ENCODE data around the gene CYSTM1. TPM values are rescaled to one million over a fixed set of nuclear protein-coding genes. Genes with fewer than 3 reads are reported as not detected.

CYSTM1 gene
- total RNA-seq, 2 experiments from 2014 or later = 7.2 to 7.4 TPM

DNA sequence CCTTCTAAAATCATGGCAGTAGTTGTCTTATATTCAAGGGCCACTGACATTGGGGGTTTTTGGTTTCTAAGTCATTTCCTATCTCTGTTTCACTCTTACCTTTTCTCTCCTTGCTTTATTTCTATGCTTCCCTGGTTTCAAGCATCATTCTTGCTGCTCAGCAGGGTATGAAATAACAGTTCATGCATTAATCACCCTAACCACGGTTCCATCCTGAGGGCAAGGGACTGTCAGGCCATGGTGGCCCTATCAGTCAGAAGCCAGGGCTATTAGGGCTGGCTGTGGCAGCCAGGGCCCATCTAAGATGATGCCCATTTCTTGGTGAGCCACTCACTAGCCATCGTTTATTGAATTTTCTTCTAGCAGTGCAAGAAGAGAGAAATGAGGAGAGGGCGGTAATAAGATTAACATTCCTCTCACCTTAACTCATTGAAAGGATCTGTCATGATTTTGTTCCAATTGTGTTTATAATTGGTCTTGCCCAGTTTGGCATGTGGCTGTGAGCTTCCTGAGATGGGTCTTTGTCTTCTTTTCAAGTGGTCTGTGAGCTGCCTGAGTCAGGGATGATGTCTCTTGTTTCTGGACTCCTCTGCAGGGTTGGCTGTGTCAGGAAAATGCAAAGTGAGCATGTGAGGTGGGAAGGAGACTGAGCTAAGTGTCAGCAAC, 45.2 kb downstream of the CYSTM1 start:
- no peaks in the 10 kb centered on the region for H3K27me3 ChIP-seq (ENCODE audit: control insufficient read depth in 1 of 2, insufficient read depth in 2 of 2, low read length in 2 of 2)
- H3K9me3 ChIP-seq (ENCODE audit: control insufficient read depth in 1 of 2, insufficient read depth in 1 of 2, low read length in 2 of 2) = no peaks in the 10 kb centered on the region
- H3K9me3 Mint-ChIP-seq = no peaks in the 10 kb centered on the region
- H3K27me3 Mint-ChIP-seq = no peaks in the 10 kb centered on the region
- H3K4me1 Mint-ChIP-seq (ENCODE audit: low read depth) = no peaks in the 10 kb centered on the region
- intact Hi-C loops (cut with DNase I, micrococcal nuclease) = no loop called here
- no peaks in the 10 kb centered on the region for H3K4me1 ChIP-seq (ENCODE audit: insufficient read depth, low read length)
- ATAC-seq (ENCODE audit: poor library complexity) (no peak), DNase-seq (no peak)
- ChIA-PET POLR2A (no interaction called here), CTCF (no interaction called here)
- no peak overlapping the region for H3K27ac Mint-ChIP-seq
- TF ChIP-seq, protein P1, sequence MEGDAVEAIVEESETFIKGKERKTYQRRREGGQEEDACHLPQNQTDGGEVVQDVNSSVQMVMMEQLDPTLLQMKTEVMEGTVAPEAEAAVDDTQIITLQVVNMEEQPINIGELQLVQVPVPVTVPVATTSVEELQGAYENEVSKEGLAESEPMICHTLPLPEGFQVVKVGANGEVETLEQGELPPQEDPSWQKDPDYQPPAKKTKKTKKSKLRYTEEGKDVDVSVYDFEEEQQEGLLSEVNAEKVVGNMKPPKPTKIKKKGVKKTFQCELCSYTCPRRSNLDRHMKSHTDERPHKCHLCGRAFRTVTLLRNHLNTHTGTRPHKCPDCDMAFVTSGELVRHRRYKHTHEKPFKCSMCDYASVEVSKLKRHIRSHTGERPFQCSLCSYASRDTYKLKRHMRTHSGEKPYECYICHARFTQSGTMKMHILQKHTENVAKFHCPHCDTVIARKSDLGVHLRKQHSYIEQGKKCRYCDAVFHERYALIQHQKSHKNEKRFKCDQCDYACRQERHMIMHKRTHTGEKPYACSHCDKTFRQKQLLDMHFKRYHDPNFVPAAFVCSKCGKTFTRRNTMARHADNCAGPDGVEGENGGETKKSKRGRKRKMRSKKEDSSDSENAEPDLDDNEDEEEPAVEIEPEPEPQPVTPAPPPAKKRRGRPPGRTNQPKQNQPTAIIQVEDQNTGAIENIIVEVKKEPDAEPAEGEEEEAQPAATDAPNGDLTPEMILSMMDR (IDR thresholded peaks at IDR 0.05) = no peak
- H3K4me3 ChIP-seq (ENCODE audit: low read length) = no peak overlapping the region
- H3K36me3 ChIP-seq (ENCODE audit: insufficient read depth, low read length) = no peaks in the 10 kb centered on the region
- H3K4me3 Mint-ChIP-seq = no peak overlapping the region
- H3K36me3 Mint-ChIP-seq (ENCODE audit: low read depth) = no peaks in the 10 kb centered on the region
- H3K27ac ChIP-seq (ENCODE audit: low read depth in 1 of 2, low read length in 2 of 2) = no peak overlapping the region

- no peaks in the 10 kb centered on the region for H3K27me3 Mint-ChIP-seq
- TF ChIP-seq, protein P1 (IDR thresholded peaks at IDR 0.05) = no peak
- H3K4me1 ChIP-seq (ENCODE audit: insufficient read depth, low read length) = no peaks in the 10 kb centered on the region
- ChIA-PET CTCF (no interaction called here), POLR2A (no interaction called here)
- no peak for DNase-seq
- ATAC-seq (ENCODE audit: poor library complexity) = no peak
- no peaks in the 10 kb centered on the region for H3K9me3 Mint-ChIP-seq
- intact Hi-C loops (cut with DNase I, micrococcal nuclease) = no loop called here
- H3K27ac ChIP-seq (ENCODE audit: low read depth in 1 of 2, low read length in 2 of 2) = no peak overlapping the region
- no peak overlapping the region for H3K4me3 Mint-ChIP-seq
- H3K9me3 ChIP-seq (ENCODE audit: control insufficient read depth in 1 of 2, insufficient read depth in 1 of 2, low read length in 2 of 2) = no peaks in the 10 kb centered on the region
- no peaks in the 10 kb centered on the region for H3K36me3 ChIP-seq (ENCODE audit: insufficient read depth, low read length)
- no peaks in the 10 kb centered on the region for H3K27me3 ChIP-seq (ENCODE audit: control insufficient read depth in 1 of 2, insufficient read depth in 2 of 2, low read length in 2 of 2)
- no peaks in the 10 kb centered on the region for H3K36me3 Mint-ChIP-seq (ENCODE audit: low read depth)
- H3K4me1 Mint-ChIP-seq (ENCODE audit: low read depth) = no peaks in the 10 kb centered on the region
- H3K27ac Mint-ChIP-seq = no peak overlapping the region
- H3K4me3 ChIP-seq (ENCODE audit: low read length) = no peak overlapping the region
Measured at GRCh38 chr5:140220698-140221064, 45.7 kb downstream of the CYSTM1 start.

DNA sequence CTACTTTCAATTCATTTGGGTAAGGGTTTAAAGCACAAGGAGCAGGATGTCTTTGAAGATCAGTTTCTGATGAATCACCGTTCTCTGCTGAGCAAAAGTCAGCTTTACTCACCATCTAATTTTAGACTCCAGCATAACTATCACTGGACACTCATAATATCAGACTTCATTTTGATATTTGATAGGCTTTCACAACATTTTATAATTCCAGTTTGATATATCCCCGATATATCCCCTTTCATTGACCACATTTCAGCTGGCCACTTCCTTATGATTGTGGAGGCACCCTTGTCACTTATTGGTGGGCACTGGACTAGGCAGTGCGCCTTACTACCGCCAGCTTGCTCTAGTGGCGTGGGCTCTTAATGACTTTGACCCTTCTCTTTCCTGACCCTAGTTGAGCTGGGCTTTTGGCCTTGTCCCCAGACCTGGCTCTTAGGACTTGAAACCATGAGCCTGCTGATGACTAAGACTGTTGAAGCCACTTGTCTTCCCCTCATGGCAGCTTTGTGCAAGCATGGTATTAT, 46.8 kb downstream of the CYSTM1 start:
- Histone ChIP-seq H3K9me3 (ENCODE audit: control insufficient read depth in 1 of 2, insufficient read depth in 1 of 2, low read length in 2 of 2) (no peaks in the 10 kb centered on the region), H3K27ac (ENCODE audit: low read depth in 1 of 2, low read length in 2 of 2) (no peak overlapping the region), H3K4me3 (ENCODE audit: low read length) (no peak overlapping the region), H3K36me3 (ENCODE audit: insufficient read depth, low read length) (no peaks in the 10 kb centered on the region), H3K27me3 (ENCODE audit: control insufficient read depth in 1 of 2, insufficient read depth in 2 of 2, low read length in 2 of 2) (no peaks in the 10 kb centered on the region), H3K4me1 (ENCODE audit: insufficient read depth, low read length) (no peaks in the 10 kb centered on the region)
- POLR2A ChIA-PET = no interaction called here
- H3K4me1 Mint-ChIP-seq (ENCODE audit: low read depth) = no peaks in the 10 kb centered on the region
- H3K4me3 Mint-ChIP-seq = no peak overlapping the region
- H3K27me3 Mint-ChIP-seq = no peaks in the 10 kb centered on the region
- H3K36me3 Mint-ChIP-seq (ENCODE audit: low read depth) = no peaks in the 10 kb centered on the region
- DNase-seq = no peak
- ATAC-seq (ENCODE audit: poor library complexity) = no peak
- H3K9me3 Mint-ChIP-seq = no peaks in the 10 kb centered on the region
- TF ChIP-seq, protein P1 (IDR thresholded peaks at IDR 0.05) = no peak
- intact Hi-C loops (cut with DNase I, micrococcal nuclease) = no loop called here
- no peak overlapping the region for H3K27ac Mint-ChIP-seq
- CTCF ChIA-PET = interaction anchor here (0.9 kb wide), 1 partner anchor 9 kb away, joined by 3 read pairs; no protein-coding TSS in a partner anchor
